ENCODE results near the gene DCTN5.
A peak's percentile ranks its signal among the peaks of the same experiment; 100 is the strongest.

The DCTN5 gene

DNA sequence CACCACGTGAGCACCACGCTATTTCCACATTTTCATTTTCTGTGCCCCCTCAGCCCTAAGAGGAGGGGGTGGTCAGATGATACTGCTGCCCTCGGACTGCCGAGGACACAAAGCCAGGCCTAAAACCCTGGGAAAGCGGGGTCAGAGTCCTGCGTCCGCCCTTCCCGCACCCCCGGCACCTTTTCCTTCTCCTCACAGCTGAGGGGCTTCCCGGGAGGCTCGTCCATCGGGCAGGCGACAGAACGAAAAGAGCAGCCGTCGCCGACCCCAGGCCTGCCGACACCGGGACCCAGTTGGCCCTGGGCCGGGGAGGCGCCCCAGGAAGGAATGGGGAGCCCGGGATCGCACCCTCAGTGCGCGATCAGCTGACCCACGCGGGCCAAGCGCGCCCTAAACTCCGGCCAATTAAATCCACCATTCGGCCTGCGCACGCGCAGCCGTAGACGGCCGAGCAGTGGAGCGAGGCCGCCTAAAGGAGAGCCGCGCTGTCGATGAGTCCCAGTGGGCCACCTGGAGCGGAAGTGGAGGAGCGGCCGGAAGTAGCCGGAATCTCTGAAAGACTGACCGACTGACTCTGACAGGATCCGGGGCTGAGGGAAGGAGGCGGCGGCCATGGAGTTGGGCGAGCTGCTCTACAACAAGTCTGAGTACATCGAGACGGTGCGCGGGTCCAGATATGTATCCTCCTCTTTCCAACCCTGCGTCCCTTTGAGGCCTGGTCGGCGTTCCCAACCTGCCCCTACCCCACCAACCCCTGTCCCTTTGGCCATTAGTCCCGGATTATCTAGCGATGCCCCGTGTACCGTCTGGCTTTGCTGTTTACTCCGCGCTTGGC lies at the start of gene DCTN5, which contains the start of gene PALB2:
Gene DCTN5, plus strand, starts transcription at position 536 of the 835 bp plus-strand sequence. Its CDS starts 77 bp downstream, at position 613.
Gene PALB2, minus strand, starts transcription at position 380 of the 835 bp plus-strand sequence. Its CDS starts 153 bp downstream, at position 227.
- TF ChIP-seq, protein P1, sequence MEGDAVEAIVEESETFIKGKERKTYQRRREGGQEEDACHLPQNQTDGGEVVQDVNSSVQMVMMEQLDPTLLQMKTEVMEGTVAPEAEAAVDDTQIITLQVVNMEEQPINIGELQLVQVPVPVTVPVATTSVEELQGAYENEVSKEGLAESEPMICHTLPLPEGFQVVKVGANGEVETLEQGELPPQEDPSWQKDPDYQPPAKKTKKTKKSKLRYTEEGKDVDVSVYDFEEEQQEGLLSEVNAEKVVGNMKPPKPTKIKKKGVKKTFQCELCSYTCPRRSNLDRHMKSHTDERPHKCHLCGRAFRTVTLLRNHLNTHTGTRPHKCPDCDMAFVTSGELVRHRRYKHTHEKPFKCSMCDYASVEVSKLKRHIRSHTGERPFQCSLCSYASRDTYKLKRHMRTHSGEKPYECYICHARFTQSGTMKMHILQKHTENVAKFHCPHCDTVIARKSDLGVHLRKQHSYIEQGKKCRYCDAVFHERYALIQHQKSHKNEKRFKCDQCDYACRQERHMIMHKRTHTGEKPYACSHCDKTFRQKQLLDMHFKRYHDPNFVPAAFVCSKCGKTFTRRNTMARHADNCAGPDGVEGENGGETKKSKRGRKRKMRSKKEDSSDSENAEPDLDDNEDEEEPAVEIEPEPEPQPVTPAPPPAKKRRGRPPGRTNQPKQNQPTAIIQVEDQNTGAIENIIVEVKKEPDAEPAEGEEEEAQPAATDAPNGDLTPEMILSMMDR (IDR thresholded peaks at IDR 0.05; ENCODE audit: control insufficient read depth, insufficient read depth, low read depth, low read length, missing control alignments) = no peak
- peak; percentile 76 for DNase-seq (ENCODE audit: low read depth)
- H3K4me3 ChIP-seq (ENCODE audit: control insufficient read depth, low read depth, low read length) = peak within 1 kb of the TSS; percentile 99

DNA sequence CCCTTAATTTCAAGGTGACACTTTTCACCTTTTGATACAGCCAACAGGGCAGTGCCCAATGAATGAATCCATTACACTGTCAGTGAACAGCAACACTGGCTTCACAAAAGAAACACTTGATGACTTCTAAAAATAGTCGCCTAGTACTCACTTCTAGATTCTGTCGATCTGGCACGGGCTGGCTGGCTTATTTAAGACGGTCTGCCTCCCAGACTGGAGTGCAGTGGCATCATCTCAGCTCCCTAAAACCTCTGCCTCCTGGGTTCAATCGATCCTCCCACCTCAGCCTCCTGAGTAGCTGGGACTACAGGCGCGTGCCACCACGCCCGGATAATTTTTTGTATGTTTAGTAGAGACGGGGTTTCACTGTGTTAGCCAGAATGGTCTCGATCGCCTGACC lies 47.1 kb upstream of the DCTN5 start:
- TF ChIP-seq, protein P1 (IDR thresholded peaks at IDR 0.05; ENCODE audit: control insufficient read depth, insufficient read depth, low read depth, low read length, missing control alignments) = no peak

DNA sequence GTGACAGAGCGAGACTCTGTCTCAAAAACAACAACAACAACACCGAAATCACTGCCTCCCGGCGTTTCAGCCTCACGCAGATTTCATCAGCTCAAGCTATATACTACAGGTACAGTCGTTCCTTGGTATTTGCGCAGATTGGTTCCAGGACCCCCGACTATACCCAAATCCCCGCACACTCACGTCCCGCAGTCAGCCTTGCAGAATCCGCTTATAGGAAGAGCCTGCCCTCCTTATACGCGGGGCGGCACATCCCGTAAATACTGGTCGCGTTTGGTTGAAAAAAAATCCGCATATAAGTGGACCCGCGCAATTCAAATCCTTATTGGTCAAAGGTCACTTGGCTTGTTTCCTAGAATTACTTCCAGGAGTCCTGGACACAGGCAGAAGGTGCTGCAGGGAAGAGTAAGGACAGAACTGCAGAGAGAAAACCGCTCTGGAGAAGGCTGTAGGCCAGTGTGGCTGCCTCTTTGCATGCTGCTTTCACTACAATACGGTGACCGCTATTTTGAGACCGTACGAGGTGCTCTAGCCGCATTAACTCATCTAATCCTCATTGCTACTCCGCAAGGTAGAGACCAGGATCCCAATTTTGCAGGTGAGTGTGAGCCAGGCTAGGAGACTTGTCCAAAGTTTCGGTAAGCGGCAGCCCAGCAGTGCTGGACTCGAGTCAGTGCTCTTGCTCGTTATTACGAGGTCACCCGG lies 45.9 kb upstream of the DCTN5 start:
- TF ChIP-seq, protein P1 (IDR thresholded peaks at IDR 0.05; ENCODE audit: control insufficient read depth, insufficient read depth, low read depth, low read length, missing control alignments) = no peak
- DNase-seq (ENCODE audit: low read depth) = no peak

More for the DNA sequence above, 47.1 kb upstream of the DCTN5 start:
- DNase-seq (ENCODE audit: low read depth) = no peak
- H3K4me3 ChIP-seq (ENCODE audit: control insufficient read depth, low read depth, low read length) = no peak overlapping the region

DNA sequence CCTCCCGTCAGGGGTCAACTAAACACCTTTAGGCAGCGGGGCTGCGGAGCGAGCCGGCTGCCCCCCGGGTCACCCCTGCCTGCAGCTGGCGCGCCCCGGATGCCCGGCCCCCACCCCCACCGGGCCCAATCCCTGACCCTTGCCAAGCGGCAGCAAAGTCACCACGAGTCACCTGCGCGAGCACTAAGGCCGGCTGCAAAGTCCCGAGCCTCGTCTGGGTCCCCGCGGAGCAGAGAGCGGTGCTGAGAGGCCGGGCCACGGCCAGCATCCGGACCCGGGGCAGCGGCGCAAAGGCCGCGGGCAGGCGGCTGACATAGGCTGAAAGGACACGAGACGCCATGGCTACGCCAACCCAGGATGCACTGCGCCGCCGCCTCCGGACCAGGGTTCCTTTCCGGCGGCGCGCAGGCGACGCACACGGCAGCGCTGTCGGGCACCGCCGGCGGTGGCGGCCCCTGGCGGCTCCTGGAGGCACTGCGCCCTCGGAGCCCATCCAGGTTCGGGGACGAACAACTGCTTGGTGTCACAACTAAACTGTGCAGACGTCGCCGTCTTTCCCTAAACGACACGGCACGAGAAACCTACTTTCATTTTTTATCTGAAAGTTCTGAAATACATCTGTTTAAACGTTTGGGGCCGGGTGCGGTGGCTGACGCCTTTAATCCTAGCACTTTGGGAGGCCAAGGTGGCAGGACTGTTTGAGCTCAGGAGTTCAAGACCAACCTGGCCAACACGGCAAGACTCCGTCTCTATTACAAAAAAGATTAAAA lies 45.1 kb upstream of the DCTN5 start, which contains the start of gene NDUFAB1:
Gene NDUFAB1, minus strand, starts transcription at position 366 of the 770 bp plus-strand sequence. Its CDS starts 26 bp downstream, at position 340.
- TF ChIP-seq, protein P1 (IDR thresholded peaks at IDR 0.05; ENCODE audit: control insufficient read depth, insufficient read depth, low read depth, low read length, missing control alignments) = peak; percentile 59
- peak within 1 kb of the TSS; percentile 74 for H3K4me3 ChIP-seq (ENCODE audit: control insufficient read depth, low read depth, low read length)
- DNase-seq (ENCODE audit: low read depth) = peak; percentile 34

More for the DNA sequence above, 45.9 kb upstream of the DCTN5 start:
- H3K4me3 ChIP-seq (ENCODE audit: control insufficient read depth, low read depth, low read length) = peak overlapping the region; percentile 74

DNA sequence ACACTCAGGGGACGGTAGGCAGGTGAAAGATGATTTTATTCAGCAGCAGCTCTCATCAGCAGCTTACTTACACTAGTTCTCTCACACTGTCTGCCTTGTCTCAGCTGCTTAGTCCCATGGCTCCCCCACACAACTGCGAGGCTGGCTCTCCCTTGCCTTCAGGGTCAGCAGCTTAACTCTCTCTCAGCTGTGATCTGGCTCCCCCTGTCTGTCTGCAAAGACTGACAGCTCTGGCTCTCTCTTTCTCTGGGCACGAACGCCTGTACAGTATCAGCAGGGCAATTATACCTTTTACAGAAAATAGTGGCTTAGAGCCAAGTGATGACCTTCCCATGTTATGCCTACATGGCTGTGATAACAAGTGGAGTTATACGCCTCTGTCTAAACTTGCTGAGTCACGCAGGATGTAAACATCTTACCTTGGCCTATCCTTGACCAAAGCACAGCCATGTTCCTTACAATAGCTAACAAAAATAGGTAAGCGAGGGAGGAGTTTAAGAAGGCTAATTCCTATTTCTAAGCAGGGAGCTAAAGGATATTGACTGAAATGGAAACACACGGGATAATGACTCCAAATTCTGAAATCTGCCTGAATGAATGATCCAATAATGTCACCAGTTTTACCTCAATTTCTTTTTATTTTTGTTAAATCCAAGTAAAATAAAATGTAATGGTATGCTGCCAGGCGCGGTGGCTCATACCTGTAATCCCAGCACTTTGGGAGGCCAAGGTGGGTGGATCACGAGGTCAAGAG lies 44.1 kb upstream of the DCTN5 start:
- no peak for DNase-seq (ENCODE audit: low read depth)
- TF ChIP-seq, protein P1 (IDR thresholded peaks at IDR 0.05; ENCODE audit: control insufficient read depth, insufficient read depth, low read depth, low read length, missing control alignments) = no peak
- H3K4me3 ChIP-seq (ENCODE audit: control insufficient read depth, low read depth, low read length) = no peak overlapping the region

Measured in AG09309 (cell line).